Peyer's patch (tissue), 4 donors: ENCODE results near the gene RPEL1.

Experiments used
- POLR2A ChIP-seq, 2 donors: fragments of 450-650 bp; IDR thresholded peaks; one replicate each; pipeline ENCODE4 v1.5.1; 2017; ENCODE audit warnings: antibody characterized with exemption in 2 of 2, mild to moderate bottlenecking in 2 of 2, moderate library complexity in 2 of 2
- TF ChIP-seq, protein P1 (sequence below), 6 experiments: fragments of 450-650 bp in 4 of 6; fragments of 200-600 bp in 2 of 6; sonication (generic) in 1 of 6; IDR thresholded peaks; one replicate each; pipeline ENCODE4 v1.5.1; 2017 to 2019; ENCODE audit warnings: antibody characterized with exemption in 6 of 6, mild to moderate bottlenecking in 3 of 6, moderate library complexity in 1 of 6

DNA sequence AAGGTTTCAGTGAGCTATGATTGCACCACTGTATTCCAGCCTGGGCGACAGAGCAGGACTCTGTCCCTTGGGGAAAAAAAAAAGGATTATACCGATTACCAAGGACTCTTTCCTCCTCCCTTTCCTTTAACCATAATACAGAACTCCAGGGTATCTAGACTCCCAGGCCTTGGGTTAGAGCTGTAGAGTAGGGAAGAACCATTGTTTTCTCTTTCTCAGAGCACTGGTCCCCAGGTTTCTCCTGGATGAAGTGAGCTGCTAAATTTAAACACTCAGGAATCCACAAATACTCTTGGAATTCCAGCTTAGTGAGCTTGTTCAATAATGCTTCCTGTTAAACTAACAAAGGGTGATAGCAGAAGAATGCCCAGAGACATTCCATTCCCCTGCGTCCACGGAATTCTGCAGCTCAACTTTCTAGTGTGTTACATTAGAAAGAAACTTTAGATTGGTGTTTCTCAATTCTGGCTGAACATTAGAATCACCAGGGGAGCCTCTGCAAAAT is 14.6 kb upstream of the RPEL1 start:
- TF ChIP-seq, protein P1, sequence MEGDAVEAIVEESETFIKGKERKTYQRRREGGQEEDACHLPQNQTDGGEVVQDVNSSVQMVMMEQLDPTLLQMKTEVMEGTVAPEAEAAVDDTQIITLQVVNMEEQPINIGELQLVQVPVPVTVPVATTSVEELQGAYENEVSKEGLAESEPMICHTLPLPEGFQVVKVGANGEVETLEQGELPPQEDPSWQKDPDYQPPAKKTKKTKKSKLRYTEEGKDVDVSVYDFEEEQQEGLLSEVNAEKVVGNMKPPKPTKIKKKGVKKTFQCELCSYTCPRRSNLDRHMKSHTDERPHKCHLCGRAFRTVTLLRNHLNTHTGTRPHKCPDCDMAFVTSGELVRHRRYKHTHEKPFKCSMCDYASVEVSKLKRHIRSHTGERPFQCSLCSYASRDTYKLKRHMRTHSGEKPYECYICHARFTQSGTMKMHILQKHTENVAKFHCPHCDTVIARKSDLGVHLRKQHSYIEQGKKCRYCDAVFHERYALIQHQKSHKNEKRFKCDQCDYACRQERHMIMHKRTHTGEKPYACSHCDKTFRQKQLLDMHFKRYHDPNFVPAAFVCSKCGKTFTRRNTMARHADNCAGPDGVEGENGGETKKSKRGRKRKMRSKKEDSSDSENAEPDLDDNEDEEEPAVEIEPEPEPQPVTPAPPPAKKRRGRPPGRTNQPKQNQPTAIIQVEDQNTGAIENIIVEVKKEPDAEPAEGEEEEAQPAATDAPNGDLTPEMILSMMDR (IDR thresholded peaks at IDR 0.05): no peak
- TF ChIP-seq POLR2A (IDR thresholded peaks at IDR 0.05): no peak
